Measurements from ENCODE around the gene SHMT2. TPM values are rescaled to one million over a fixed set of nuclear protein-coding genes. Genes with fewer than 3 reads are reported as not detected.

SHMT2 gene
- total and polyA plus RNA-seq, 2 of the 13 experiments (the other 11 are each of a cell fraction or from before 2014, with no cell fraction given), result 181 to 393 TPM

GRCh38 chr12:57243521-57244311 lies 14.2 kb downstream of the SHMT2 start:
- no peaks in the 10 kb centered on the region for H3K9me3 ChIP-seq (ENCODE audit: low read length)
- H3K9ac ChIP-seq (ENCODE audit: insufficient read depth, low read depth, low read length), result peak overlapping the region; percentile 21; the same call in 1 of the 2 replicates
- no peaks in the 10 kb centered on the region for H3K36me3 ChIP-seq (replicated peaks in 1 of 2; ENCODE audit: control insufficient read depth in 1 of 2, insufficient read depth in 2 of 2, low read length in 2 of 2)
- peaks cover 19 to 55% of the 10 kb centered on the region in 2 experiments for H3K27me3 ChIP-seq (ENCODE audit: control insufficient read depth in 1 of 2, insufficient read depth in 2 of 2, low read length in 2 of 2)
- FAIRE-seq, result peak; percentile 62
- in situ Hi-C loops (cut with HindIII; ENCODE audit: extremely low pct_ligation_motif_present, low pct_unique_long_range_greater_than_20kb) (no loop called here), intact Hi-C loops (cut with micrococcal nuclease; ENCODE audit: unreplicated experiment) (loop anchor here (1.0 kb wide), 1 partner anchor 29 kb away; no protein-coding TSS in a partner anchor)
- CTCF ChIA-PET (ENCODE audit: low intra/inter-chr PET ratio, low total read pairs), result interaction anchor here (0.6 to 11.7 kb wide), 3 partner anchors 19 to 379 kb away, joined by 3 to 308 read pairs (median 6); partner anchors contain the start of gene NXPH4
- peak overlapping the region; percentile 98 for H3K4me2 ChIP-seq (ENCODE audit: low read depth, low read length)
- ATAC-seq, result peak; percentile 36
- WGBS (ENCODE audit: low lambda C conversion rate), result 3% methylated on average over 27 of the region's 41 CpGs
- peaks cover 57% of the 10 kb centered on the region for H3K4me1 ChIP-seq (ENCODE audit: insufficient read depth, low read length)
- POLR2A ChIA-PET, result interaction anchor here (0.8 to 8.9 kb wide), 6 partner anchors 14 to 211 kb away, joined by 3 to 116 read pairs (median 4); partner anchors contain the start of genes INHBE and SHMT2
- no peak overlapping the region for H2AFZ ChIP-seq (ENCODE audit: low read length)
- no TSS peak for BruUV-seq (replicated peaks)
- no peaks in the 10 kb centered on the region for H4K20me1 ChIP-seq (ENCODE audit: insufficient read depth, low read length)
- DNase-seq (ENCODE audit: low spot score), result peak; percentile 54
- H3K79me2 ChIP-seq (ENCODE audit: insufficient read depth, low read length), result no peaks in the 10 kb centered on the region
- H3K4me3 ChIP-seq (replicated peaks in 1 of 3; ENCODE audit: insufficient read depth in 1 of 3, low read depth in 2 of 3, low read length in 3 of 3), result peak overlapping the region; percentile 51 to 72 (median 58)
- H3K27ac ChIP-seq (ENCODE audit: extremely low read length, insufficient read depth, low read length), result no peak overlapping the region
- TF ChIP-seq REPIN1 (CRISPR knock-in tag; IDR thresholded peaks at IDR 0.05; ENCODE audit: borderline replicate concordance, low read depth) (no peak), ZFP90 (CRISPR knock-in tag; IDR thresholded peaks at IDR 0.05; ENCODE audit: borderline replicate concordance) (no peak), HNF4A (CRISPR knock-in tag; IDR thresholded peaks at IDR 0.05) (no peak), MAX (IDR thresholded peaks at IDR 0.05) (peak; percentile 33; the same call in 1 of the 2 replicates), PAX8 (CRISPR knock-in tag; IDR thresholded peaks at IDR 0.05; ENCODE audit: borderline replicate concordance) (no peak), E2F5 (CRISPR knock-in tag; conservative IDR thresholded peaks at IDR 0.05) (no peak), ZBTB21 (CRISPR knock-in tag; IDR thresholded peaks at IDR 0.05) (no peak), TIGD3 (CRISPR knock-in tag; IDR thresholded peaks at IDR 0.05; ENCODE audit: borderline replicate concordance) (no peak), SOX13 (IDR thresholded peaks at IDR 0.05) (no peak), SOX13 (CRISPR knock-in tag; conservative IDR thresholded peaks at IDR 0.05 in 1 of 2, IDR thresholded peaks at IDR 0.05 in 1 of 2) (no peak), ZNF335 (CRISPR knock-in tag; IDR thresholded peaks at IDR 0.05) (no peak), TBX3 (IDR thresholded peaks at IDR 0.05; ENCODE audit: borderline replicate concordance) (no peak), CBX5 (CRISPR knock-in tag; IDR thresholded peaks at IDR 0.05; ENCODE audit: borderline replicate concordance) (no peak), ZBTB8A (CRISPR knock-in tag; IDR thresholded peaks at IDR 0.05; ENCODE audit: borderline replicate concordance, low read depth) (peak; percentile 97), ZNF605 (CRISPR knock-in tag; IDR thresholded peaks at IDR 0.05) (peak; percentile 41; the same call in 1 of the 2 replicates), ZFP91 (CRISPR knock-in tag; IDR thresholded peaks at IDR 0.05; ENCODE audit: borderline replicate concordance) (peak; percentile 17; the same call in 1 of the 2 replicates), SIX4 (CRISPR knock-in tag; IDR thresholded peaks at IDR 0.05) (no peak)

All from HepG2 (cell line).